CD4-positive, alpha-beta T cell treated with Interleukin-6 at 100 ng/mL for 8 hours (primary cell): ENCODE measurements around the gene G2E3.
"Not testable (repeated sequence)": the region's sequence is repeated elsewhere in the genome, so short reads cannot be mapped to it uniquely, and the experiment has no call there.

Experiments used
- DNase-seq: peaks from one replicate; pipeline ENCODE4 v3.0.0-alpha.2; 2020; ENCODE audit warnings: mixed read lengths, low spot score

G2E3 gene

GRCh38 chr14:30558675-30559555, at the start of gene G2E3:
Gene G2E3 (plus strand): TSS chr14:30559158. CDS start chr14:30581080, 21,922 bp downstream.
- DNase-seq: peak; percentile 84

- DNase-seq: no peak
These were observed 41.2 kb upstream of the G2E3 start for GRCh38 chr14:30517737-30518136.

DNA sequence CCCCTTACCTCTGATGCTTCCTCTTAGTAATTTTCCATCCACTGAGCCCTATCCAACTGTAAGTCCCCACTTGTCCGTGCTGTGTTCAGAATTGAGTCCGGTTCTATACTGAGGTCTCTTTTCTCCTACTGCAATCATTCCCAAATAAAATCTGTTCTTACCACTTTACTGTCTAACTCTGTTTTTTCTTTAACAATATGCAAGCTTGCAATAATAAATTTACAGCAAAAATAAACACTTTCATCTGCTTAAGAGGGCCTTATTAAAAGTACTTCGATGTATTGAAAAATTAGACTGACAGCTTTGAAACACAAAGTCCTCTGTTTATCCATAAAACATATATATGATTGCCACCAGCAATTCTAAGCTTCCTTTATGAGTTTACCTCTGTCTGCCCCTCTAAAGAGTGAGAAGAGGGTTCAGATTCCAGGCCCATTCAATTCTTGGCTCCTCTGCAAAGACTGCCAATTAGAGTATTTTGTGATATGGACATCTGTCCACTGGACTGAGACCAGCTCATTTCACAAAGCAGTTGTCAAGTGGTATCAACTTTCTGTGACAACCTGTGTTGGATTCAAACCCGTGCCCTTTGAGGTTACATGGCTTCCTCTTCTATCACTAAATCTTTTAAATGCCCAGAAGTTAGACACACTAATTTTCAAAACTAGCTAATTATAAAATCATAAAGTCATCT, 39.9 kb upstream of the G2E3 start:
- DNase-seq: no peak

DNA sequence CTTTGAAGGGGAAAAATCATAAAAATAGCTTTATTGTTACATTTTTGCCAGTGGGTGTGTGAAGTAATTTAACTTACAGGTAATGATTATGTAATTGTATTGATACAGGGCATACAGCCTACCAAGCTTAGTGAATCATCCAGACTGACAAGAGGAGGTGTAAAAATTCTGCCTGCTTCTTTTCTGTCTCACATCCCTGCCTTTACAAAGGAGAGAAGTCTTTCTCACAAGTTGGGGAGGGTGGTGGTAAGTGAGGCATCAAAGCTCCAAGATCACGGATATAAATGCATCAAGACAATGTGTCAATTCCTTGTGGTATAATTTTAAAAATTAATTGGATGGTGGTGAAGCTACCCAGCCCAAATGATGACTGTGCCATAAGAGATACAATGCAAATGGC, 39.0 kb upstream of the G2E3 start:
- no peak for DNase-seq

- no peak for DNase-seq
These were observed 38.4 kb upstream of the G2E3 start for GRCh38 chr14:30520536-30520935.

DNA sequence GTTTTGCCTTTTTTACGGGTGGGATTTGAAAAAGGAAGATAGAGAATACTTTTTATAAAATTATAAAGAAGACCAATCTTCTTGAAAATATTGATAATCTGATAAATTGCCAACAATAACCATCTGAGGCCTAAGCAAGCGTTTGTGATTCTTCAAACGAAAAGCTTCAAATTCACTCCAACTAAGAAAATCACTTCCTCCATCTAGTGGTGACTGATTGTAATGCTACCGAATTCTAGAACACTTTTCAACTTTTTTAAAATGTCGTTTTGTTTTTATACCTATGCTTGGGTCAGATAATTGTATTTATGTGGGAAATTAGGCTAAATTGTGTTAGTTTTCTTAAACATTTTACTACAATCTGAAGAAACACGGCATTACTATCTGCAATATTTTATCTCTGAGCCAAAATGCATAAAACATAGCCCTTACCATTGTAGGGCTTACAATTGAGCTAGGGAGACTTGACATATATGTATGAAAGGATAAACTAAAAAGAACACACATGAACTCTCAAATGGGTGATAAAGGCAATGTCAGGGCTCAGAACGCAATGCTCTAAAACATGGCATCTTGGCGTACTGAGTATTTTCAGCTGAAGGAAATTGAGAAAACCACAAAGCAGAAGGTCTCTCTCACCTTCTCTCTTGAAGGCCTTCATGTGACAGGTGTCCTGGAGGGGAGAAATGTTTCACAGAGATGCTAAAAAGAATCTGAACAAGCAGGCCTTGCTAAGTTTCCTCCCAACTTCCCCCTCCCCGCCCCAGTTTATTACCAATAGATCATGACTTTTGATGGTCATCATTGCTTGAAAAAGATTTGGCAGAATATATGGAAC, 36.8 kb upstream of the G2E3 start:
- DNase-seq: peak; percentile 21

DNA sequence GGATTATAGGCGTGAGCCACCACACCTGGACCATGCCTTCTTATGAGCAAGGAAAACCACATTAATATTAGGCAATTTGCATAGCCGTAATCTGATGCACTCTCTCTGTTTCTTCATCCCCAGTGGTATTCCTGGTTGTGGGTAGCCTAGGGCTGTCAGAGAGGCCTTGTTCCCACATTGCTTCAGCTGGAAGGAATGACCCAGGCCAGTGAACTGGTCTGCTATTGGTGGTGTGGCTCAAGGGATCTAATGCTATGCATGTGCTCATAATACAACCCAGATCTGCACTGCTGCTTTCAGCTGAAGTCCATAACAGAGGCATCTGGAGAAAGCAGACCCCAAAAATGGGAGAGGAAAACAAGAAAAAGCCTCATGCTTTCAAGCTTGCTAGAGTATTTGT, 33.1 kb upstream of the G2E3 start:
- DNase-seq: no peak

GRCh38 chr14:30527196-30527595, 31.8 kb upstream of the G2E3 start:
- no peak for DNase-seq

DNA sequence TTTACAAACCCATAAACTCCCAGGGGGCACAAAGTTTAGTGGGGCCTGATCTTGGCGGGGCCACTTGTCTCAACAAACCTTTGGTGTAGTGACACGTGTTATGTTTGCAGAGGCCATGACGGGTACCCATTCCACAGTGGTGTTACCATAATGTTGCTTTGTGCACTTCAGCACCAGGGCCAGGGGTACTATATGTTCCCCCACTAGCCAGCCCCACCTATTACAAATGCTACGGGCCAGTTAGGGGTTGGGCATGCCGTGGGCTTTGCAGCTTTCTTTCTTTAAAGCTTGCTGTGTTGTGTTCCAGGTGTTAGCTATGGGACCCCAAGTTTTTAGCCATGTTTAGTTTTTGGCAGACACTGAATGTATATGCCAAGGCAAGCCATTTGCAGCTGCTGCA, 30.8 kb upstream of the G2E3 start:
- no peak for DNase-seq

GRCh38 chr14:30528778-30529642, 29.9 kb upstream of the G2E3 start:
- no peak for DNase-seq

- no peak for DNase-seq
These were observed 26.7 kb upstream of the G2E3 start for GRCh38 chr14:30532264-30532663.

DNA sequence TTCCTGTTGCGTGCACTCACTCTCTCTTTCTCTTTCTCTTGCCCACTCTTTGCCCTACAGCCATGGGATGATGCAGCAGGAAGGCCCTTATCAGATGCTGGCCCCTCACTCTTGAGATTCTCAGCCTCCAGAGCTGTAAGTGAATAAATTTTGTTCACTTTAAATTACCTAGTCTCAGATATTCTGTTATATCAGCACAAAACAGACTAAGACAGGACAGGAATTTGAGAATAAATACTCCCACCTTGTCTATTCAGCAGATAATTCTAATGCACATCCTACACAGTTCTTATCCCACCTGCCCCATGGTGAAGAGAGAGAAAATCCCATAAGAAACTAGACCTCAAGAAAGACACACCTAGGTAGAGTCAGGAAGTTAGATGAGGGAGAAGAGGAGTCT, 25.8 kb upstream of the G2E3 start:
- DNase-seq: no peak

DNA sequence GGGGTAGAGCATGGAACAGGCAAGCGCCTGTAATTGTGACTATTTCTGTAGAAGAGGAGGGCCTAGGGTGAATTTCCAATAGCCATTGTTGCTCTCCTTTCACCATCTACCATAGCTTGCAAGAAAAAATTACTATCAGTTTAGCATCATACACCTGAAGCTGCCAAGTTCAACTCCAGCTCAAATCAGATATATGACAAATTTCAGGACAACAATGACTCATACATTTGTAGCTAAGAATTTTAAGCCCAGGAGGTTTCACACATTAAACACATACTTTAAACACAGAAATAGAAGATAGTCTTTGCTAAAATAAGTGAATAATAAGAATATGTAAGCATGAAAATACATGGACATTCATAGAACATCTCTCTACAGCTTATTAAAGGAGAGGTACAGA, 17.6 kb upstream of the G2E3 start:
- DNase-seq: no peak

DNA sequence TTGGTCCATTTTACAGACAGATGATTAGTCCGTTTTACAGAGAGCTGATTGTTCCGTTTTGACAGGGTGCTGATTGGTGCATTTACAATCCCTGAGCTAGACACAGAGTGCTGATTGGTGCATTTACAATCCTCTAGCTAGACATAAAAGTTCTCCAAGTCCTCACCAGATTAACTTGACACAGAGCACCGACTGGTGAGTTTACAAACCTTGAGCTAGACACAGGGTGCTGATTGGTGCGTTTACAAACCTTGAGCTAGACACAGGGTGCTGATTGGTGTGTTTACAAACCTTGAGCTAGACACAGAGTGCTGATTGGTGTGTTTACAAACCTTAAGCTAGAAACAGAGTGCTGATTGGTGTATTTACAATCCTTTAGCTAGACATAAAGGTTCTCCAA, 12.2 kb upstream of the G2E3 start:
- not testable (repeated sequence) for DNase-seq

DNA sequence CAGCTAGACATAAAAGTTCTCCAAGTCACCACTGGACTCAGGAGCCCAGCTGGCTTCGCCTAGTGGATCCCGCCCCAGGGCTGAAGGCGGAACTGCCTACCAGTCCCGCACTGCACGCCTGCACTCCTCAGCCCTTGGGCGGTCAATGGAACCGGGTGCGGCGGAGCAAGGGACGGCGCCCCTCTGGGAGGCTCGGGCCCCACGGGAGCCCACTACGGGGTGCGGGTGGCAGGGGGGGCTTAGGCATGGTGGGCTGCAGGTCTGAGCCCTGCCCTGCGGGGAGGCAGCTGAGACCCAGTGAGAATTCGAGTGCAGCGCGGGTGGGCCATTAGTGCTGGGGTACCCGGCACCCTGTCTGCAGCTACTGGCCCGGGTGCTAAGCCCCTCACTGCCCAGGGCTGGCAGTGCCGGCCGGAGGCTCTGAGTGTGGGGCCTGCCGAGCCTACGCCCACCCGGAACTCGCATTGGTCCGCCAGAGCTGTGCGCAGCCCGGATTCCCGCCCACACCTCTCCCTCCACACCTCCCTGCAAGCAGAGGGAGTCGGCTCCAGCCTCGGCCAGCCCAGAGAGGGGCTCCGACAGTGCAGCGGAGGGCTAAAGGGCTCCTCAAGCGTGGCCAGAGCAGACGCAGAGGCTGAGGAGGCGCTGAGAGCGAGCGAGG, 11.4 kb upstream of the G2E3 start:
- no peak for DNase-seq

DNA sequence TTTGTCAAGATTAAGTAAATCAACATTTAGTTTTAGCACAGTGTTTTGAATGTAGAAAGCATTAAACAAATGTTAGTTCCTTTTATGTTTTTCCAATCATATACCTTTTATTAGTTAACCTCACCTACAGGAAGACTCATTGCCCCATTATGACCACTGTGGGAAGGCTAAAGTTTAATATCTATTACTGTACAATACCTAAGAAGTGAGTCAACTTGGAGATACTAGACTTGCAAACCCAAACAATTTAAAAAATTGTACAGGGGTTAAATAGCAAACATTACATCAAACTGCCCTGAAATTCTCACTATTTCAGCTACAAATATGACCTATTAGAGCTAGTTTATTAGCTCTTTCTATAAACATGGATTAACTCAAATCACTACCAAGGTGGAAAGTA, 8.6 kb upstream of the G2E3 start:
- no peak for DNase-seq

DNA sequence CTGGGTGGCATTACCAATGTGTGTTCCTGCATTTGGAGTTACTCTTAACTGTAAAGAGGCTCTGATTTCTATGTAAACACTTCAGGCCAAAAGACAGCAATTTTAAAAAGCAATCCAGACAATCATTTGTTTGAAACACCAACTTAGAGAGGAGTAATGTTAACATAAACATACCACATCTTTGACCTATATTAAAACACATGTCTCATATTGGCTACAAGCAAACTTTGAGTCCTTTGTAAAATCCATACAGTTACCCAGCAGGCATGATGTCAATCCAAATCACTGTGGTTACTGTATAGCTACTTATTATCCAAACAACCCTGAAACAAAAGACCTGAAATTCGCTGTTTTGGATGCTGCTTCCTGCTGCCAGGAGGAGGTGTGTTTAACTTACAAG, 7.5 kb upstream of the G2E3 start:
- no peak for DNase-seq

- DNase-seq: no peak
These were observed 5.5 kb upstream of the G2E3 start for GRCh38 chr14:30553311-30553989.

DNA sequence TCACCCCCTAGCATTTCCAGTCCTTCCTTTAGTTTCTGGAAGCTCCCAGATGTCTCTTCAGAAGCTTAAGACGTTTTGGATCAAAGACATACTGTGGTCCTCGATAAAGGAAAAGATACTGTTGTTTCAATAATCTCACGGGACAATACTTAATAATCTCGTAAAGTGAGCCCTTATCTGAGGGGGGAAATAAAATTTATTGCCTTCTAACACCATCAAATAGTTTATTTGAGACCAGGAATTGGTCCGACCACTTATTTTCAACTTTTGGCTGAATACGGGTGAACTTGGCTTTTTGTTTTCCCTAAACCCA, 640 bp upstream of the G2E3 start:
- DNase-seq: no peak

- DNase-seq: no peak
These were observed 707 bp downstream of the G2E3 start for GRCh38 chr14:30559638-30560091.

DNA sequence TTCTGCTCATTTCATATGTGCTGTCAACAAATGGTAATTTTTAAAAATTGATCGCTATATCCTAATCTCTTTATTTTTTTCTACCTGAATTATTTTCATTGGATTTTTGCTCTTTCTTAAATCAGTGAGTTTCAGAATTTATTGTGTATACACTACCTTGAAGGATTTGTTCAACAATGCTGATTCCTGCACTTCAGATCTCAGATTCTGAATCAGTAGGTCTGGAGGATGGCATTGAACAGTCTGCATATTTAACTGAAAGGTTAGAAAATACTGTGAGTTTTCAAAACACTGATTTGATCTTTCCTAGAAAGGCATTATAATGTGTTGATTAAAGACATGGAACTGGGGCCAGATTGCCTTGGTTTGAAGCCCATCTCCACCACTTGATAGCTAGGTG, 1.6 kb downstream of the G2E3 start:
- no peak for DNase-seq
